ENCODE data around the gene DYRK1B. TPM values are rescaled to one million over a fixed set of nuclear protein-coding genes. Genes with fewer than 3 reads are reported as not detected.

DYRK1B gene
- total and polyA plus RNA-seq, 2 donors (not counting 1 experiment from before 2014, with no cell fraction given) = 26.1 to 36.6 TPM

- H3K9me3 Mint-ChIP-seq (ENCODE audit: insufficient read depth) = no peaks in the 10 kb centered on the region
- Histone ChIP-seq H2AFZ (ENCODE audit: insufficient read depth, low read depth, low read length, poor library complexity, severe bottlenecking) (peak overlapping the region; percentile 89), H3K9me3 (ENCODE audit: control extremely low read depth in 1 of 3, control insufficient read depth in 2 of 3, insufficient read depth in 1 of 3, low read length in 2 of 3) (no peaks in the 10 kb centered on the region)
Measured at GRCh38 chr19:39845172-39845571, 11.2 kb upstream of the DYRK1B start.

More at GRCh38 chr19:39845172-39845571, 11.2 kb upstream of the DYRK1B start:
- H3K4me3 ChIP-seq (ENCODE audit: control extremely low read depth in 1 of 5, extremely low read depth in 1 of 5, insufficient read depth in 1 of 5, low read depth in 2 of 5, low read length in 4 of 5) = peak overlapping the region; percentile 76 to 91 (median 89)
- peaks cover 36% of the 10 kb centered on the region for H4K20me1 ChIP-seq (ENCODE audit: control insufficient read depth, insufficient read depth, low read length, poor library complexity, severe bottlenecking)
- peak overlapping the region in 1 of 2 donors; percentile 88 for H3K27ac ChIP-seq (ENCODE audit: low read length in 2 of 2)
- CTCF ChIA-PET = interaction anchor here (0.5 to 8.1 kb wide), 17 partner anchors 9 to 547 kb away, joined by 3 to 159 read pairs (median 7); partner anchors contain the start of genes DYRK1B and PSMC4
- H3K9ac ChIP-seq (ENCODE audit: low read length) = peak overlapping the region; percentile 84
- peaks cover 0 to 2% of the 10 kb centered on the region in 2 experiments for H3K36me3 ChIP-seq (replicated peaks in 1 of 2; ENCODE audit: control extremely low read depth in 1 of 2, control insufficient read depth in 1 of 2, extremely low read depth in 1 of 2, insufficient read depth in 2 of 2, low read length in 1 of 2)
- Mint-ChIP-seq H3K4me1 (peaks cover 51% of the 10 kb centered on the region), H3K27ac (peak overlapping the region; percentile 96), H3K4me3 (peak overlapping the region; percentile 95), H3K27me3 (no peaks in the 10 kb centered on the region)
- H3K79me2 ChIP-seq (ENCODE audit: control insufficient read depth, insufficient read depth, low read length) = peaks cover 60% of the 10 kb centered on the region
- peaks cover 27 to 37% of the 10 kb centered on the region in 2 donors for H3K4me1 ChIP-seq (ENCODE audit: control insufficient read depth in 2 of 2, insufficient read depth in 2 of 2, low read length in 2 of 2)
- intact Hi-C loops (cut with micrococcal nuclease) = no loop called here
- no peak for ATAC-seq (ENCODE audit: low read depth)
- TF ChIP-seq CTCF (IDR thresholded peaks at IDR 0.05) = no peak
- TF ChIP-seq EZH2 (IDR thresholded peaks at IDR 0.05; ENCODE audit: borderline replicate concordance, insufficient read depth, low read depth, low read length, poor library complexity, severe bottlenecking) = no peak
- H3K27me3 ChIP-seq (replicated peaks in 1 of 4; ENCODE audit: control extremely low read depth in 1 of 4, control insufficient read depth in 3 of 4, insufficient read depth in 4 of 4, low read length in 3 of 4) = no peaks in the 10 kb centered on the region
- peak overlapping the region; percentile 87 for H3K4me2 ChIP-seq (replicated peaks; ENCODE audit: low read depth, low read length, poor library complexity, severe bottlenecking)
- POLR2A ChIA-PET = interaction anchor here (0.6 to 2.8 kb wide), 3 partner anchors 11 to 131 kb away, joined by 4 to 10 read pairs (median 6); partner anchors contain the start of genes DYRK1B and PSMC4
- no peak for DNase-seq
- WGBS (ENCODE audit: insufficient coverage) = 20% methylated on average over 1 of the region's 5 CpGs
